ENCODE data around the gene ANKS1A. TPM values are rescaled to one million over a fixed set of nuclear protein-coding genes. Genes with fewer than 3 reads are reported as not detected.
"Not testable (repeated sequence)": the region's sequence is repeated elsewhere in the genome, so short reads cannot be mapped to it uniquely, and the experiment has no call there.

The ANKS1A gene
- total and polyA plus RNA-seq, 3 experiments from 2014 or later: 3.0 to 9.6 (median 8.7) TPM

DNA sequence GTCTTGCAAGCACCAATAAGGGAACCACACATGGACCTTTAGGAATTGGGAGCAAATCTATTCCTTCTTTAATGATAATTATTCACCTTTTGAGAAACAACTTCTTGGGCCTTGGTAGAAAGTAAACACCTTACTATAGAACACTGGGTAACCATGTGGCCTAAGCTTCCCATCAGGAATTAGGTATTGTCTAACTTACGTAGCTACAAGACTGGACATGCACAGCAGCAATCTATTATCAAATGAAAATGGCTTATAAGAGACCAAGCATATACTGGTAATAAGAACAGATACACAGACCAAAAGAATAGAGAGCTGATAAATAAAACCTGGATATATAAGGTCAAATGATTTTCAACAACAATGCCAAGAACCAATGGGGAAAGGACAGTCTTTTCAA lies 235.3 kb downstream of the ANKS1A start:
- Mint-ChIP-seq H3K27ac (no peak overlapping the region), H3K4me3 (no peak overlapping the region), H3K27me3 (peaks cover 10 to 31% of the 10 kb centered on the region in 2 donors), H3K36me3 (peaks cover 0 to 5% (median 0%) of the 10 kb centered on the region in 3 donors), H3K4me1 (no peaks in the 10 kb centered on the region), H3K9me3 (peaks cover 0 to 10% (median 2%) of the 10 kb centered on the region in 5 donors)
- no peak for DNase-seq
- no peaks in the 10 kb centered on the region for H3K27me3 ChIP-seq (ENCODE audit: insufficient read depth, low read length, poor library complexity, severe bottlenecking)
- H3K9me3 ChIP-seq (ENCODE audit: low read length): no peaks in the 10 kb centered on the region
- ChIA-PET POLR2A (interaction anchor here (0.5 kb wide), 2 partner anchors 10 to 935 kb away, joined by 3 to 4 read pairs; no protein-coding TSS in a partner anchor), CTCF (interaction anchor here (0.9 kb wide), 1 partner anchor 16 kb away, joined by 3 read pairs; no protein-coding TSS in a partner anchor)
- H3K4me3 ChIP-seq (ENCODE audit: low read length): no peak overlapping the region
- no peaks in the 10 kb centered on the region for H3K4me1 ChIP-seq (ENCODE audit: insufficient read depth, low read length)
- H3K36me3 ChIP-seq (ENCODE audit: insufficient read depth, low read length): no peaks in the 10 kb centered on the region
- no peak overlapping the region for H3K27ac ChIP-seq (ENCODE audit: low read depth, low read length)

GRCh38 chr6:35128042-35128441 lies 239.0 kb downstream of the ANKS1A start:
- Mint-ChIP-seq H3K9me3 (peaks cover 0 to 1% (median 0%) of the 10 kb centered on the region in 5 donors), H3K27me3 (peaks cover 8 to 44% of the 10 kb centered on the region in 2 donors), H3K4me3 (no peak overlapping the region), H3K4me1 (no peaks in the 10 kb centered on the region), H3K36me3 (no peaks in the 10 kb centered on the region), H3K27ac (no peak overlapping the region)
- Histone ChIP-seq H3K36me3 (ENCODE audit: insufficient read depth, low read length) (no peaks in the 10 kb centered on the region), H3K4me3 (ENCODE audit: low read length) (no peak overlapping the region), H3K27ac (ENCODE audit: low read depth, low read length) (no peak overlapping the region), H3K9me3 (ENCODE audit: low read length) (no peaks in the 10 kb centered on the region), H3K27me3 (ENCODE audit: insufficient read depth, low read length, poor library complexity, severe bottlenecking) (no peaks in the 10 kb centered on the region), H3K4me1 (ENCODE audit: insufficient read depth, low read length) (no peaks in the 10 kb centered on the region)
- ChIA-PET CTCF (no interaction called here), POLR2A (no interaction called here)
- DNase-seq: no peak

DNA sequence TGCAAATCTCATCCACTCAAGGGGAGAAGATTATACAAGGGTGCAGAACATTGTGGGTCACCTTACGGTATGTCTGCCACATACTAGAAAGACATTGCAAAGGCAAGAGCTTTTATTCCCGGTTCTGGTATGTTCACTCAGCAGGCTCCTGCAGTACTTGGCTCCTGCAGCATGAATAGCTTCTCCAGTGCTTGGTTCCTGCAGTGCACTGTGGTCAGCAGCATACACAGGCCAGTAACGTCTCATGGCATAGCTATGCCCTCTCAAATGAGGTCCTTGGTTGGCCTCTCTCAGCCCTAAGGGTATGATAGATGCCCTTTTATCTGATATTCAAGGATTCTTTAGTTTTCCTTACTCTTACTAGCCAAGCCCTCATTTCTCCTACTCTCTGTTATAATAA lies 239.4 kb downstream of the ANKS1A start:
- H3K27ac Mint-ChIP-seq: no peak overlapping the region
- ChIA-PET POLR2A (no interaction called here), CTCF (no interaction called here)
- H3K9me3 ChIP-seq (ENCODE audit: low read length): no peaks in the 10 kb centered on the region
- no peak overlapping the region for H3K27ac ChIP-seq (ENCODE audit: low read depth, low read length)
- H3K4me3 Mint-ChIP-seq: no peak overlapping the region
- H3K4me1 ChIP-seq (ENCODE audit: insufficient read depth, low read length): no peaks in the 10 kb centered on the region
- no peak for DNase-seq
- H3K36me3 Mint-ChIP-seq: no peaks in the 10 kb centered on the region
- H3K27me3 Mint-ChIP-seq: peaks cover 8 to 44% of the 10 kb centered on the region in 2 donors
- no peaks in the 10 kb centered on the region for H3K27me3 ChIP-seq (ENCODE audit: insufficient read depth, low read length, poor library complexity, severe bottlenecking)
- no peak overlapping the region for H3K4me3 ChIP-seq (ENCODE audit: low read length)
- no peaks in the 10 kb centered on the region for H3K4me1 Mint-ChIP-seq
- H3K36me3 ChIP-seq (ENCODE audit: insufficient read depth, low read length): no peaks in the 10 kb centered on the region
- no peaks in the 10 kb centered on the region for H3K9me3 Mint-ChIP-seq

DNA sequence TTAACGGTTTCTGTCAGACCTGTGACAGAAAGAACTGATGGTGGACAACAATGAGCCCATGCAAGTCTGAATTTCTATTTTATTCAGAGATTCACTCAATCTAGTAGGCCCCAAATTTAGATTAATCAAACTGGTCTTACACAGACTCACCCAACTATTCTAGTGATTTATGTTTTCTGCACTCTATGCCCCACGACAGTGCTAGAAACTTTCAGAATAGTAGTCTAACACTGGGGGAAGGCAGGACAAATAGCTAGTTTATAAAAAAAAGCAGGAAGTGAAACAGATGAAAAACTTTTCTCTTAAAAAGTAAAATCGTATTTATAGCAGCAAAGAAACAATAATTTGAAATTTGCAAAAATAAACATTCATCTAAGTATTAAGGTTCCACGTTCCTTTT lies 247.1 kb downstream of the ANKS1A start:
- H3K27me3 Mint-ChIP-seq: peaks cover 15 to 29% of the 10 kb centered on the region in 2 donors
- Histone ChIP-seq H3K9me3 (ENCODE audit: low read length) (no peaks in the 10 kb centered on the region), H3K36me3 (ENCODE audit: insufficient read depth, low read length) (no peaks in the 10 kb centered on the region), H3K27me3 (ENCODE audit: insufficient read depth, low read length, poor library complexity, severe bottlenecking) (peaks cover 8% of the 10 kb centered on the region), H3K4me3 (ENCODE audit: low read length) (no peak overlapping the region), H3K4me1 (ENCODE audit: insufficient read depth, low read length) (peaks cover 9% of the 10 kb centered on the region), H3K27ac (ENCODE audit: low read depth, low read length) (no peak overlapping the region)
- H3K4me3 Mint-ChIP-seq: no peak overlapping the region
- POLR2A ChIA-PET: no interaction called here
- no peak overlapping the region for H3K27ac Mint-ChIP-seq
- no peaks in the 10 kb centered on the region for H3K9me3 Mint-ChIP-seq
- no peak for DNase-seq
- CTCF ChIA-PET: no interaction called here
- H3K36me3 Mint-ChIP-seq: no peaks in the 10 kb centered on the region
- H3K4me1 Mint-ChIP-seq: peaks cover 9 to 11% (median 10%) of the 10 kb centered on the region in 3 donors

DNA sequence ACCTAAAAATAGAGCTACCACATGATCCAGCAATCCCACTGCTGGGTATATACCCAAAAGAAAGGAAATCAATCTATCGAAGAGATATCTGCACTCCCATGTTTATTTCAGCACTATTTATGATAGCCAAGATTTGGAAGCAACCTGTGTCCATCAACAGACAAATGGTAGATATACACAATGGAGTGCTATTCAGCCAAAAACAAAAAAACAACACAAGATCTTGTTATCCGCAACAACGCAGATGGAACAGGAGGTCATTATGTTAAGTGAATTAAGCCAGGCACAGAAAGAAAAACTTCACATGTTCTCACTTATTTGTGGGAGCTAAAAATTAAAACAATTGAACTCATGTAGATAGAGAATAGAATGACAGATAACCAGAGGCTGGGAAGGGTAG lies 249.1 kb downstream of the ANKS1A start:
- H3K27ac ChIP-seq (ENCODE audit: low read depth, low read length); H3K27ac Mint-ChIP-seq; H3K4me3 Mint-ChIP-seq; H3K9me3 Mint-ChIP-seq; DNase-seq; POLR2A ChIA-PET; H3K4me3 ChIP-seq (ENCODE audit: low read length); H3K9me3 ChIP-seq (ENCODE audit: low read length); H3K27me3 ChIP-seq (ENCODE audit: insufficient read depth, low read length, poor library complexity, severe bottlenecking); H3K4me1 ChIP-seq (ENCODE audit: insufficient read depth, low read length); H3K36me3 Mint-ChIP-seq; H3K36me3 ChIP-seq (ENCODE audit: insufficient read depth, low read length): not testable (repeated sequence)
- CTCF ChIA-PET: interaction anchor here (0.6 kb wide), 1 partner anchor 151 kb away, joined by 3 read pairs; no protein-coding TSS in a partner anchor
- Mint-ChIP-seq H3K27me3 (peaks cover 16 to 24% of the 10 kb centered on the region in 2 donors), H3K4me1 (peaks cover 11 to 14% (median 11%) of the 10 kb centered on the region in 3 donors)

DNA sequence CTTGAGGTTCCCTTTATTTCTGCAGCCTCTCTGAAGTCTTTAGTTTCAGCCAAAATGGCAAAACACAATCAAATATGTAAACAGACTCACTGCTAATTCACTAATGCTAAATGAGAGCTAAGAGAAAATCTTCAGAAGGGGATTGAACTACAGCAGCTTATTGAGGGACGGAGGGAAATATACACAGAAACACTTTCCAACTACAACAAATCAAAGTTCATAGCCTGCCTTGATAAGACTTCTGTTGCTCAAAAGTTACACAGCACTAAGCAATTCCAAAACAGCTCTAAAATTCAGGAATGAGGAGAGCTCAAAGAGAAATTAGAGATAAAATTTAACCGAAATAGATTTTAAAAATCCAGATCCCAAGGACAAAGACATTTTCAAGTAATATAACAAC lies 250.4 kb downstream of the ANKS1A start:
- Mint-ChIP-seq H3K36me3 (no peaks in the 10 kb centered on the region), H3K9me3 (no peaks in the 10 kb centered on the region), H3K4me1 (peaks cover 11 to 14% (median 11%) of the 10 kb centered on the region in 3 donors), H3K27me3 (peaks cover 16 to 22% of the 10 kb centered on the region in 2 donors), H3K4me3 (no peak overlapping the region), H3K27ac (no peak overlapping the region)
- Histone ChIP-seq H3K27me3 (ENCODE audit: insufficient read depth, low read length, poor library complexity, severe bottlenecking) (peaks cover 8% of the 10 kb centered on the region), H3K4me3 (ENCODE audit: low read length) (no peak overlapping the region), H3K9me3 (ENCODE audit: low read length) (no peaks in the 10 kb centered on the region), H3K36me3 (ENCODE audit: insufficient read depth, low read length) (no peaks in the 10 kb centered on the region), H3K27ac (ENCODE audit: low read depth, low read length) (no peak overlapping the region), H3K4me1 (ENCODE audit: insufficient read depth, low read length) (peaks cover 9% of the 10 kb centered on the region)
- ChIA-PET POLR2A (no interaction called here), CTCF (interaction anchor here (0.7 to 2.6 kb wide), 13 partner anchors 9 to 943 kb away, joined by 3 to 8 read pairs (median 4); no protein-coding TSS in a partner anchor)
- DNase-seq: no peak

GRCh38 chr6:35139924-35140638 lies 251.0 kb downstream of the ANKS1A start:
- peaks cover 16 to 22% of the 10 kb centered on the region in 2 donors for H3K27me3 Mint-ChIP-seq

GRCh38 chr6:35140639-35141006 lies 251.6 kb downstream of the ANKS1A start:
- DNase-seq: no peak
- POLR2A ChIA-PET: no interaction called here
- peak overlapping the region in 5 of 7 donors; percentile 55 to 83 (median 61) for H3K4me3 Mint-ChIP-seq
- Histone ChIP-seq H3K9me3 (ENCODE audit: low read length) (no peaks in the 10 kb centered on the region), H3K4me1 (ENCODE audit: insufficient read depth, low read length) (peaks cover 9% of the 10 kb centered on the region), H3K4me3 (ENCODE audit: low read length) (no peak overlapping the region), H3K36me3 (ENCODE audit: insufficient read depth, low read length) (no peaks in the 10 kb centered on the region), H3K27ac (ENCODE audit: low read depth, low read length) (no peak overlapping the region), H3K27me3 (ENCODE audit: insufficient read depth, low read length, poor library complexity, severe bottlenecking) (peaks cover 8% of the 10 kb centered on the region)
- peak overlapping the region in 2 of 8 donors; percentile 34 to 39 for H3K27ac Mint-ChIP-seq
- H3K9me3 Mint-ChIP-seq: no peaks in the 10 kb centered on the region
- peaks cover 11 to 14% (median 11%) of the 10 kb centered on the region in 3 donors for H3K4me1 Mint-ChIP-seq
- peaks cover 16 to 22% of the 10 kb centered on the region in 2 donors for H3K27me3 Mint-ChIP-seq
- no peaks in the 10 kb centered on the region for H3K36me3 Mint-ChIP-seq
- CTCF ChIA-PET: interaction anchor here (0.8 to 2.6 kb wide), 6 partner anchors 10 to 944 kb away, joined by 3 to 8 read pairs (median 4); no protein-coding TSS in a partner anchor

More at GRCh38 chr6:35139924-35140638, 251.0 kb downstream of the ANKS1A start:
- Mint-ChIP-seq H3K36me3 (no peaks in the 10 kb centered on the region), H3K27ac (peak overlapping the region in 3 of 8 donors; percentile 1 to 39 (median 24)), H3K4me3 (peak overlapping the region; percentile 2 to 83 (median 57)), H3K4me1 (peaks cover 11 to 14% (median 11%) of the 10 kb centered on the region in 3 donors), H3K9me3 (no peaks in the 10 kb centered on the region)
- ChIA-PET CTCF (interaction anchor here (0.7 to 2.6 kb wide), 14 partner anchors 8 to 944 kb away, joined by 3 to 8 read pairs (median 4); no protein-coding TSS in a partner anchor), POLR2A (no interaction called here)
- Histone ChIP-seq H3K36me3 (ENCODE audit: insufficient read depth, low read length) (no peaks in the 10 kb centered on the region), H3K27me3 (ENCODE audit: insufficient read depth, low read length, poor library complexity, severe bottlenecking) (peaks cover 8% of the 10 kb centered on the region), H3K27ac (ENCODE audit: low read depth, low read length) (no peak overlapping the region), H3K4me1 (ENCODE audit: insufficient read depth, low read length) (peaks cover 9% of the 10 kb centered on the region), H3K4me3 (ENCODE audit: low read length) (no peak overlapping the region), H3K9me3 (ENCODE audit: low read length) (no peaks in the 10 kb centered on the region)
- peak; percentile 28 to 68 (median 34) for DNase-seq

Data from CD8-positive, alpha-beta memory T cell (primary cell).